CD4-positive, alpha-beta T cell treated with Interleukin-12 subunit alpha and Interleukin-12 subunit beta, for 1 hour (primary cell): ENCODE measurements around the gene ANKMY2.
A peak's percentile ranks its signal among the peaks of the same experiment; 100 is the strongest.

Experiments
- DNase-seq: peaks from one replicate; pipeline ENCODE4 v3.0.0-alpha.2; 2020

ANKMY2 gene

DNA sequence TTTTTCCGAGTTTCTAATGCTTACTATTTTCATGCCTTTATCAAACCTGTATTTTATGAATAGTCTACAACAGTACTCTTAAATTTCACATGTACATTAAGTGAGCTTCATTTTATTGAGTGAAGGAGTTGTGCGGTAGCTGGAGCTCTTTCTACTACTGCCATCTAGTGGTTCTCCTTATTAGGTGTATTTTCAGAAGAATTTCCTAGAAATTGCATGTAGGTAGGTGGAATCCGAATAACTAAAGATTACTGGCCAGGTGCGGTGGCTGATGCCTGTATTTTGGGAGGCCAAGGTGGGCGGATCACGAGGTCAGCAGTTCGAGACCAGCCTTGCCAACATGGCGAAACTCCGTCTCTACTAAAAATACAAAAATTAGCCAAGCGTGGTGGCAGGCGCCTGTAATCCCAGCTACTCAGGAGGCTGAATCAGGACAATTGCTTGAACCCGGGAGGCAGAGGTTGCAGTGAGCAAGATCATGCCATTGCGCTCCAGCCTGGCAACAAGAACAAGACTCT lies 80.6 kb downstream of the ANKMY2 start:
- peak; percentile 56 for DNase-seq

GRCh38 chr7:16564023-16564380 lies 81.6 kb downstream of the ANKMY2 start:
- no peak for DNase-seq

DNA sequence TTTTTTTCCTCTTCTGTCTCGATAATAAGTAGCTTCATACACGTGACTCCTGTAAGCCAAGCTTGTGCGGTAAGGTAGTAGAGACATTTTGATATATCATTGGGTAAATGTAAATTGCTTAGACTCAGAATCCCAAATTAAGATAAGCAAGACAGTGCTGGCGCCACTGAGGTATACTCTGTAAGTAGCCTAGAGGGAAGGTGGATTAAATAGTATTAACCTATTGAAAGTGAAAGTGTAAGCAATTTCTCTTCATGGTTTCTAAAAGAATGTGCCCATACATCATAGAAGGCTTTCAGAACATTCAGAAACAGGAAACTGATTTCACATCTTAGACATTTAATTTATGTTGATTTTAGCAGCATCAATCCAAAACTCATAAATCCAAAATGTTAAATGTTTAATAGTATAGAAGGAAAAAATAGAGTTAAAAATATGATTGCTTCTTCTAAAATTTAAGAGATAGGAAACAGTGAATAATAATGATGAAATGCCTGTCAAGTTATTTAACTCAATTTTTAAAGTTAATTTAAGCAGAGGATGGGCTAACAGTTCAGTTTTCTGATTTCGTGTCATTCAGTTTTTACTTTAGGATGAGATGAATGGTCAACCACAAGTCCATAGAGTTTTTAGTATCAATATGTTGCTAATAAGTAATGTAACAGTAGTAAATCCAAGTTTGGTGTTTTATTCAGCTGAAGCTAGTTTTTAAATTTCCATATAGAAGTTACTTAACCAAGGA lies 82.1 kb downstream of the ANKMY2 start:
- DNase-seq: peak; percentile 12

GRCh38 chr7:16562456-16563220 lies 82.9 kb downstream of the ANKMY2 start:
- DNase-seq: no peak

DNA sequence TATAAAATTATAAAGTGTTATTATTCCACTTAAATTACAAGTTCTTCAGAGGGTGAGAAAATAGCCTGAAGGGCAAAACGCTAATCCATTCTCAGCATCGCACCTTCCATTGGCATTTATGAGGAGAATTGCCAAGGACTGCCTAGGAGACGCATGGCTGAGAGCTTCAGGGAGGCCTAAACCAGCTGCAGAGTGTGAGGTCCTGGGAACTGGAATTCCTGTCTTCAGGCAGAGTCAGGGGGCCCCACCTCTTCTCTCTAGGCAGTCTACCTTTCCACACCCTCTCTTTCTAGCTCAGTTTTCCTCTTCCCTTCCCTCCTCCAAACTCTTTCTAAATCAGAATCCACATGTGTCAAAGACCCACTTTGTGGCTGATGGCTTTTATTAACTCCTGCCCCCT lies 83.6 kb downstream of the ANKMY2 start:
- DNase-seq: no peak

GRCh38 chr7:16559497-16560179 lies 85.9 kb downstream of the ANKMY2 start:
- DNase-seq: no peak

DNA sequence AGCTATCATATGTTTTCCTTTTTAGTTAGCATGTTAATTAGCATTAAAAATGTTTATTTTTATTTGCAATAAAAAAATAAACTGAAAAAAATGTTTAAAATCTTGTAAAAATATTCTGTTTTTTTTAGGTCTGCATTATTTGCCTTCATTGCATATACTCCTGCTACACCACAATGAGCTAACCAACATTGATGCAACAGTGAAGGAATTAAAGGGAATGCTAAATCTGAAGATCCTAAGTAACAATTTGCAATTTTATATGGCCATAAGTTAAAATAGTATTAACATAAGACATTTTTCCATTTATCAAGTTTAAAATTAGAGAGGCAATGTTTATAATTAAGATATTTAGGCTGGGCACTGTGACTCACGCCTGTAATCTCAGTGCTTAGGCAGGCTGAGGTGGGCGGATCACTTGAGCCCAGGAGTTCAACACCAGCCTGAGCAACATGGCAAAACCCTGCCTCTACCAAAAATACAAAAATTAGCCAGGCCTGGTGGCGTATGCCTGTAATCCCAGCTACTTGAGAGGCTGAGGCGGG lies 86.7 kb downstream of the ANKMY2 start:
- DNase-seq: no peak

GRCh38 chr7:16556359-16556758 lies 89.2 kb downstream of the ANKMY2 start:
- no peak for DNase-seq

- no peak for DNase-seq
Measured at GRCh38 chr7:16554518-16555236, 90.9 kb downstream of the ANKMY2 start.

DNA sequence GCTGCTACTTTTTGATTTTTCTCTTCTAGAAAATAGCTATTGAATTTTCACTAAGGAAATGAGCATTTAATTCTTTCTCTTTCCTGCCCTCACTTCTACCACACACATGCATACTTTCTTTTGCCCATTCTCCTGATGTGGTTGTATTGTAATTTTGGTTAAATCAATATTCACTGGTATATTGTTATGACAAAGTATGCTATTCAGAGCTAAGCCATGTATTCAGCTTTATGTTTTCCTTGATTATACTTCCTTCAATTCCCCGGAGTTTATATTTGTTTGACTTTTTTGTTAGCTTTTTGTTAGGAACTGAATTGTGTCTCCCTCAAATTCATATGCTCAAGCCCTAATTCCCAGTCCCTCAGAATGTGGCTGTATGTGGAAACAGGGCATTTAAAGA lies 94.9 kb downstream of the ANKMY2 start:
- DNase-seq: no peak
